Hippocampal formation (tissue), 2 donors: ENCODE data around the gene AFDN.

ENCODE experiments used
- DNase-seq, 2 donors: peaks; one replicate each; lab custom pipeline; 2025; lab: John Stamatoyannopoulos, UW

The AFDN gene, protein sequence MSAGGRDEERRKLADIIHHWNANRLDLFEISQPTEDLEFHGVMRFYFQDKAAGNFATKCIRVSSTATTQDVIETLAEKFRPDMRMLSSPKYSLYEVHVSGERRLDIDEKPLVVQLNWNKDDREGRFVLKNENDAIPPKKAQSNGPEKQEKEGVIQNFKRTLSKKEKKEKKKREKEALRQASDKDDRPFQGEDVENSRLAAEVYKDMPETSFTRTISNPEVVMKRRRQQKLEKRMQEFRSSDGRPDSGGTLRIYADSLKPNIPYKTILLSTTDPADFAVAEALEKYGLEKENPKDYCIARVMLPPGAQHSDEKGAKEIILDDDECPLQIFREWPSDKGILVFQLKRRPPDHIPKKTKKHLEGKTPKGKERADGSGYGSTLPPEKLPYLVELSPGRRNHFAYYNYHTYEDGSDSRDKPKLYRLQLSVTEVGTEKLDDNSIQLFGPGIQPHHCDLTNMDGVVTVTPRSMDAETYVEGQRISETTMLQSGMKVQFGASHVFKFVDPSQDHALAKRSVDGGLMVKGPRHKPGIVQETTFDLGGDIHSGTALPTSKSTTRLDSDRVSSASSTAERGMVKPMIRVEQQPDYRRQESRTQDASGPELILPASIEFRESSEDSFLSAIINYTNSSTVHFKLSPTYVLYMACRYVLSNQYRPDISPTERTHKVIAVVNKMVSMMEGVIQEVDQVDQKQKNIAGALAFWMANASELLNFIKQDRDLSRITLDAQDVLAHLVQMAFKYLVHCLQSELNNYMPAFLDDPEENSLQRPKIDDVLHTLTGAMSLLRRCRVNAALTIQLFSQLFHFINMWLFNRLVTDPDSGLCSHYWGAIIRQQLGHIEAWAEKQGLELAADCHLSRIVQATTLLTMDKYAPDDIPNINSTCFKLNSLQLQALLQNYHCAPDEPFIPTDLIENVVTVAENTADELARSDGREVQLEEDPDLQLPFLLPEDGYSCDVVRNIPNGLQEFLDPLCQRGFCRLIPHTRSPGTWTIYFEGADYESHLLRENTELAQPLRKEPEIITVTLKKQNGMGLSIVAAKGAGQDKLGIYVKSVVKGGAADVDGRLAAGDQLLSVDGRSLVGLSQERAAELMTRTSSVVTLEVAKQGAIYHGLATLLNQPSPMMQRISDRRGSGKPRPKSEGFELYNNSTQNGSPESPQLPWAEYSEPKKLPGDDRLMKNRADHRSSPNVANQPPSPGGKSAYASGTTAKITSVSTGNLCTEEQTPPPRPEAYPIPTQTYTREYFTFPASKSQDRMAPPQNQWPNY (N-terminal part only)

DNA sequence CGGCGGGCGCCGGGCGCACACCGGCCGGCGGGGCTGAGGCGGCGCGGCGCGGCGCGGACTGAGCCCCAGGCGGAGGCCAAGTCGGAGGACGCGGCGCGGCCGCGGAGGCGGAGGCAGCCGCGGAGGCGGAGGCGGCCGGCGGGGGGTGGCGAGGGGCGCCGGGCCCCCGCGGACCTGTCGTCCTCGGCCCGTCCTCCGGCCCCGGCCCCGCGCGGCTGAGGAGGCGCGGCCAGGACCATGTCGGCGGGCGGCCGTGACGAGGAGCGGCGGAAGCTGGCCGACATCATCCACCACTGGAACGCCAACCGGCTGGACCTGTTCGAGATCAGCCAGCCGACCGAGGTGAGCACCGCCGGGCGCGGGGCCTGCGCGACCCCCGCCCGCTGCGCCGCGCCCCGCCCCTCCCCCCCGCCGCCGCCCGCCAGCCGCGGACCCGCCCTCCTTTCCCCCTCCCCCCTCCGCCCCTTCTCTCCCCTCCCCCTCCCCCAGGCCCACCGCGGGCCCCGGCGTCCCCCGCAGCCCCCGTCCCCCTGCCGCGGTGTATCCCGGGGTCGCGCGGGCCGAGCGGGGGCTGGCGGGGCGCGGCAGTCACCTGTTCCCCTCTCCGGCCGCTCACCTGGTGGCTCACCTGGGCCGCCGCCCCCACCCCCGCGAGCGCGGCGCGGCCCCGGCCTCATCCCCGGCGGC, at the start of gene AFDN:
TSS of gene AFDN (plus strand) at position 16 of the 687 bp plus-strand sequence. CDS start at position 238, 222 bp downstream.
- no peak for DNase-seq

DNA sequence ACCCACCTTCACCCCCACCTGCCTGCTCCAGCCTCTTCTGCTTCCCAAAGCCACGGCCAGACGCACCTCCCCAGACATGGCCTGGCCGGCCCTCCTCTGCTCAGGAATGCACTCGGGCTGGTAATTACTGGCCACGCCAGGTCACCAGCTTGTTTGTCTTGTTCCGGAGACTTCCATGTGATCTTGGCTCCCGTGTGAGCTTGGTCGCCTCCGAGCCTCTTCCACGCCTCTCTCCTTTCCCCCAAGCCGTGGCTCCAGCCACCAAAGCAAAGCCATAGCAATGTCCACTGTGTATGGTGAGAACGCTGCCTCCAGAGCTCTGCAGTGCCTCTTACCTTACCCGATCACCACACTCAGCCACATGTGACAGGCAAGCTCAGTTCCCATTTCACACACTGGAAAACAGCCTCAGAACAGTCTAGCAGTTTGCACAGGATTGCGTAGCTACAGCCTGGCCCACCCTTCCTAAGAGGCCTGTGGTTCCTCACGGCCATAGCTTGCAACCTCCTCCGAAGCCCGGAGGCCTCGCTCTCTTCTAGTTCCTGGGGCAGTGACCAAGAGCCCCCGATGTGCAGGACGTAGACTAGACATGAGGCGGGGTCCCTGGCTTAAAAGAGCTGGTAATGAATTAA, 48.1 kb upstream of the AFDN start:
- no peak for DNase-seq

DNA sequence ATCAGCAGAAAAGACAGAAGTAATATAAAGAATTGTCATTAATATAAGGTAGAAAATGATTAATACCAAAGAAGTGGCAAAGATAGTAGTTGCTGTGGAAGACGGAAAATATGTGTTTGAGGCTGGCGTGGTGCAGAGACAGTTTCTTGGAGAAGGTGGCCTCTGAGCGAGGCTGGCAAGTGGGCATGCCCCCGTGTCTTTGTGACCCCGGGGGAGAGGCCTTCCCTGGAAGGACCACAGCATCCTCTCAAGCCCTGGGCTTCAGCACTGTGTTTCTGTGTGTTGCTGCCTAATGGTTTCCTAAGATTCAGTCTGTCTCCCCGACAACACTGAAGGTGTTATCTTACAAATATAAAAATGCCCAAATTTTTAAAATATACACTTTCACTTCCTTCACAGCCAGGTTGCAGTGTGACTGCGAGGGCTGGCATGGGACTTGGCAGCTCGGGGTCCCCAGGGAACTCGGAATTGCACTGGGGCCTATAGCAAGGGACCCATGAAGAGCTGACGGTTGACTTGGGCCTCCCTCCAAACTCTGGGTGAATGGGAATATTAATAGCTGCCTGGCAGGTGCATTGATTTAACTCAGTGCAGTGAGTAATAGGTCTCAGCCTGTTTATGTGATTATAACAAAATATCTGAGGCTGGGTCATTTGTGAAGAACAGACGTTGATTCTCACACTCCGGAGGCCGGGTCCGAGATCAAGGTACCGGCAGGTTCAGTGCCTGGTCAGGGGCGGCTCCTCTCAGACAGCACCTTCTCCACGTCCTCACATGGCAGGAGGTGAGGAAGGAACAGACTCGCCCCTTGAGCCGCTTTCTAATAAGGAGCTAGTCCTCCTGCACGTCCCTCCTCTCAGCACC, 47.4 kb upstream of the AFDN start:
- DNase-seq, result no peak

DNA sequence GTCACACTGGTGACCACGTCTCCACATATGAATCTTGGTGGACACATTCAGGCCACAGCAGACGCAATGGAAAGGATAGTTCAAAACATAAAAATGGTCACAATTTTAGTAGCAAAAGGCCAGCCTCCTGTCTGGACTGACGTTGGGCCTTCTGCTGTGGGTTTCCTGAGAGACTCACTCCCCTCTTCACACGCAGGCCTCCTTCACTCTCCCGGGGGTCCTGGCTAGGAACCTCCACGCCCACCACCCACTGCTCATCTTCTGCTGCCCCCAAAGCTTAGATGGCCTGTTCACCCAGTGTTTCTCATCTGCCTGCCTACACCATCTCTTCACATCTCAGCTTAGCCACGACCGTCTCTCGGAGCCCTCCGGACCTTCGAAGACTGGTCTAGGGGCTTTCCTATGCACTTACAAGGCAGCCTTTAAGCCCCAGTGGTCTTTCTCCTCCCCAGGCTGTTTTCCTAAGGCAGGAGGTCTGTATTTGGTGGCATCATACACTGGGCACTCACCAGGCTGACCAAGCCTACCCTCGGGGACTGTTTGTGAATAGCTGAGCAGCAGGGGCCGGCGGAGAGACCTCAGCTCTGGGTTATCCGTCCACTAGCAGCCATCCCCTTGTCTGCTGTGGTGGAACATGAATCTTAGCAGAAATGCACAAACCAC, 46.6 kb upstream of the AFDN start:
- no peak for DNase-seq

DNA sequence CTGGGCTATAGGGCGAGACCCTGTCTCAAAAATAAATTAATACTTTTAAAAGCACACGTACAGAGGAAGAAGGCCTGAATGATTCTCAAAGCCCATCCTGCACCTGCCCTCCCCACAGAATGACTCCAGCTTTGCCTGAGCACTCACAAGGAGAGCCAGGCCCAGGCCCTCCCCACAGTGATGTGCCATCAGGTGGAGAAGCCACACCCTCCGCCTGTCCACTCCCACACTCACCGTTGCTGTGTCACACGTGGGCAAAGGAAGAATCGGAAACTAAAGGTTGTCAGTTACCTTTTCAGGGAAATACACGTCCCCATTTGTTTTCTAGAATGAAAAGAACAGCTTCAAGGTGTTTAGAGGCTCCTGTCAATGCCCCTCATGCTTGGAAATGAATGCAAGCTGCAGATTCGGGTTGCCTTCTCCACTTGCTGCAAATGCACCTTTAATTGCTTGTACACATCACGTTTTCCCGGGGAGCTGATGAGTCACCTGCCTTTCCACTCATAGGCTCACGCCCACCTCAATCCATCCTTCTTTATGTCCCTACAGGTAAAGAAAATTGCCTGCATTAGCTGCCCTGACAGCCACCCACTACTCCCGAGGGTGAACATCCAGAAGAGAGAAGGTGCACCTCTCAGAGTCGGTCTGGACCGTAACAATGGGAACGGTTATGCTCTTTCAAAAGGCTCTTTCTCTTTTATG, 45.5 kb upstream of the AFDN start:
- DNase-seq, result no peak

DNA sequence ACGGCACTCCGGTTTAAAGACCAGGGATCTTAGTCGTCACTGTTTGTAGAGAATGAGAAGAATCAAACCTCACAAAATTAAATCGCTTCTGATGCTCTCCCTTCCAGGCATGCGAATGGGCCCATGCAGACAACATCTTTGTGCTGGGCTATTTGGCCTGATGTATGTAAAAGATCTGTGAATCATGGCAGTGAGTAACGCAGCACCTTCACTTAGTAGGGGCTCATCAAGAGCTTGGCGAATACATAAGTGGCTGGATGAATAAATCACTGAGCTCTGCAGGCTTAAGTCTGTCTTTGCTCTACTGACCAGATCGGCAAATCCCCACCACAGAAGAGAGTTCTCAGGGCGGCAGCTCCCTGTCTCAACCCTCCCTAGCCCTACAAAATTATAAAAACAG, 44.8 kb upstream of the AFDN start:
- no peak for DNase-seq

DNA sequence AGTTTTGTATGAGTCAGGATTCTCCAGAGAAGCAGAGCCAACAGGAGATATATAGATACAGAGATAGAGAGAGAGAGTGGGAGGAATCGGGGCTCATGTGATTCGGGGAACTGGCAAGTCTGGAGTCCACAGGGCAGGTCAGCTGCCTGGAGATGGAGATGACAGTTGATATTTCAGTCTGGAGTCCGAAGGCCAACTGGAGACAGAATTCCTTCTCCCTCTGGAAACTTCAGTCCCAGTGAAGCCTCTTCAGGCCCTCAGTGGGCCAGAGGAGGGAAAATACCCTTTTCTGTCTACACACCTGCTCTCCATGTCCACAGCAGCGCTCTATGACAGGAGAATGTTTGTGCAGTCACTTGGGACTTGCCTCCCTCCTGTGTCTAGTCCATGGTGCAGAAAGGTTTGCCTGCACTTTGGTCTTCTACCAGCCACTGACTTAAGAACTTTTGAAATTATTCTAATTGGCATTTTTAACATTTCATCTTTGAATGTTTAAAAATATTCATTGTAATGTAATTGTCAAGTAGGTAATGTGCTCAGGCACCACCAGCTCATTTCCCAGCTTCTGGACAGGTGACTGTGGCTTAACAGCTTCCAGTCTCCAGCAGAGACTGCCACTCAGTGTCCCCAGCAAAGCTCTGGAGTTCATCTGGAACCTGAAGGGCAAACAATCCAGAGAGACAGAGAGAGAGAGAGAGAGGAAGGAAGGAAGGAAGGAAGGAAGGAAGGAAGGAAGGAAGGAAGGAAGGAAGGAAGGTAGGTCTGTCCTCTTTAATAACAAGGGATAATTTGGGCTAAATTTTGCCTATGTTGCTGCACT, 43.8 kb upstream of the AFDN start:
- no peak for DNase-seq

DNA sequence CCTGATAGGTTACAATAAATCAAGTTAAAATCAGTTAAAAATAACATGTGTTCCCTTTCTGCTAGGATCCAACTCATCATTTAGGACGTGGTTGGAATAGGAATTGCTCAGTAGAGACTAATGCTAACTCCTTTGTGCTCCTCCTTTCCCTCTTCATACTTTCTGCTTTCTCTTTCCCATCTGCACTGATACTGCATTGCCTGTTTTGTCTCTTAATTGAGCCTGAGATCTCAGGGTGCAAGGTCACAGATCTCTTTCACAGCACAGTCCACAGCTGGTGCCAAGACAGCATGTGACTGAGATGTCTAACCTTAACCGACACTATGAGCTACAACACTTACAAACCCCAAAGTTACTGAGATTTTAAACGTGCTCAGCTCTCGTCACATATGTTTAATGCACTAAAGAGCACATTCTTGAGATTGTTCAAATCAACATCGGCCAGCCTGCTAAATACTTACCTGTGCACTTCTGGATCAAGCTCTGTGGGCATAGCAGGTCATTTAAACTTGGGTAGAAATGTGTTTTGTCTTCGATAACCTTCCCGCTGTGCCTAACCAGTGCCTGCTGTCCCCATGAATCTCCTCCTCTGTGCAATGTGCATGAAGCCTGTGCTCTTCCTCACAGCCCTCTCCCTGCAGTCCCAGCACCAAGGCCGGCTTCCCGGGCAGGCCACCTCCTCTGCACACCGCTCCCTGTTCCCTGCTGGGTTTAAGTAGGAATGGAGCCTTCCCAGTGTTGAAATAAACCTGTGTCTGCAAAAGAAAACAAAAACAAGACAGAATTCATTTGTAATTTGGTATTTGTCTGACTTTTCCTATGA, 39.6 kb upstream of the AFDN start:
- no peak for DNase-seq

DNA sequence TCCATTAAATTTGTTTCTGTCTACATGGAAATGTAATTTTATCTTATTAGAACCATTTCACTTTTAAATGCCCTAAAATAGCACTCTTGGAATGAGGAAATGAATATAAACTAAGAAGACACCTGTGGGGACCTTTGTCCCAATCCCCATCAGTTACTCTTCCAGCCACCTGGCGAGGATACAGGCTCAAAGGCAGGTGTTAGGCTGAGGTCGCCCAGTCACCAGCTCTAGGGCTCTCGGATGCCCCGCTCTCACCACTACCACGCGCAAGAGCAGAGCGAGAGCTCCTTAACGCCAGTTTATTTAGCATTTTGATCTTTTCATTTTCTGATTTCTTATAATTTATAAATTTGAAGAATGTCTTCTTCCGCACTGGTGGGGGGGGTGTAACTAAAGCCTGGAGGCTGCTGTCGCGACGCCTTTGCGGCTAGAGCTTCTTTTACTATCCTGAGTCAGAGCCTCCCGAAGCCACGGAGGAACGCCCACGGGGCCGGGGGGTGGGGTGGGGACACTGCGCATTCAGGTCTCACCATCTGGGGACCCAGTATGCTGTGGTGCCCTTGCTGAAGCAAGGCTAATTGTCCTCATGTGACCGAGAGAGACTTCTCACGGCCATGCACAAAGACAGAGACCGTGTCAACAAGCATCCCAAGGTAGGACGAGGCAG, 38.7 kb upstream of the AFDN start:
- DNase-seq, result no peak

DNA sequence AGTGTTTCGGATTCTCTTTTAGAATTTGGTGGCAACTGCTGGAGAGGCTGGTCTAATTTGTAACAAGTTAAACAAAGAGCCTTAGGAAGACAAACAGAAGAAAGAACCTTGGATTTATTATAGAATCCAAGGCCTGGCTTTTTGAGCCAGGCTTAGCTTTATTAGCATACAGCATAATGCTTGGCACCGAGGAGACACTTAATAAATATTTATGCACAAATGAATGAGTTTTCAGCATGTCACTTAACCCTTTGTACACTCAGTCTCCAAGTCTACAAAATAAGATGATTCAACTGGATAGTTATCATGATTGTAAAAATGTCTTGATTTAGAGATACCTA, 38.2 kb upstream of the AFDN start:
- DNase-seq, result no peak

DNA sequence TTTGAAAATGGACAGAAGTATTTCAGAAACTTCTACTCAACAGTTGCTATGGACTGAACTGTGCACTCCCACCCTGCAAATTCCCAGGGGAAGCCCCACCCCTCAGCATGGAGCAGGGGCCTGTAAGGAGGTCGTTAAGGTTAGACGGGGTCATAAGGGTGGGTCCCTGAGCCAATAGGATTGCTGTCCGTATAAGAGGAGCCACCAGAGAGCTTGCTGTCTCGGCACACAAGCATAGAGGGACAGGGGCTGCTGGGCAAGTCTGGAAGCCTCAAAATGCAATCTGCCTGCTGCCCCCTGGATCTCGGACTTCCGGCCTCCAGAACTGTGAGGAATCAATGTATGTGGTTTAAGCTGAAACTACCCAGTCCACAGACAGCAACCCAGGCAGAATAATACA, 37.4 kb upstream of the AFDN start:
- DNase-seq, result no peak

DNA sequence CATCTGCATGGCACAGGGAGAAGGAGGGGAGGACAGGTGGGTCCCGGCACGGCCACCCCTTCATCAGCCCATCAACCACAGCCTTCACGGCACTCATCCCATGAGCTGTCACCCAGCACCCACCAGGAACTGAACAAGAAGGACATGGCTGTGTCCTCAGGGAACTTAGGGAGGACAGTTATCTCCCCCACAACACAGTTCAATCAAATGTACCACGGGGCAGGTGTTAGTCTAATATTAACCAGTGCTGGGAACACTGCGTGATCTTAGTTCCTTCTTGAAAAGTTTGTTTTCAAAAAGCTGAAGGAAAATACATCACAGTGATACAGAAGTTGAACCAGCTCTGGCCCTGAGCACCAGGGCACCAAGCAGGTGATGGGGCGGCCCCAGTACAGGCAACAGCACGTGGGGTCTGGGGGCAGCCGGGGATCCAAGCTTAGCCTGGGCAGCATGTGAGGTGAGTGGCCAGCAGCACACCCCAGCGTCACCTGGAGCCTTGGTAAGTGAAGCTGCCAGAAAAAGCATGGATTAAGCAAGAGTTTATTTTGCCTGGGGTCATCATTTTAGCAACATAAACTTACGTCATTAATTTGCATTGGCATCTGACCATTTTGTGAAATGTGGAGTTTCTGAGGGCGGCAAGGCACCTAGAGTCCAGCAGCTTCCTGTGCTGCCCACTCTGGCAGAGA, 35.5 kb upstream of the AFDN start:
- DNase-seq, result no peak

DNA sequence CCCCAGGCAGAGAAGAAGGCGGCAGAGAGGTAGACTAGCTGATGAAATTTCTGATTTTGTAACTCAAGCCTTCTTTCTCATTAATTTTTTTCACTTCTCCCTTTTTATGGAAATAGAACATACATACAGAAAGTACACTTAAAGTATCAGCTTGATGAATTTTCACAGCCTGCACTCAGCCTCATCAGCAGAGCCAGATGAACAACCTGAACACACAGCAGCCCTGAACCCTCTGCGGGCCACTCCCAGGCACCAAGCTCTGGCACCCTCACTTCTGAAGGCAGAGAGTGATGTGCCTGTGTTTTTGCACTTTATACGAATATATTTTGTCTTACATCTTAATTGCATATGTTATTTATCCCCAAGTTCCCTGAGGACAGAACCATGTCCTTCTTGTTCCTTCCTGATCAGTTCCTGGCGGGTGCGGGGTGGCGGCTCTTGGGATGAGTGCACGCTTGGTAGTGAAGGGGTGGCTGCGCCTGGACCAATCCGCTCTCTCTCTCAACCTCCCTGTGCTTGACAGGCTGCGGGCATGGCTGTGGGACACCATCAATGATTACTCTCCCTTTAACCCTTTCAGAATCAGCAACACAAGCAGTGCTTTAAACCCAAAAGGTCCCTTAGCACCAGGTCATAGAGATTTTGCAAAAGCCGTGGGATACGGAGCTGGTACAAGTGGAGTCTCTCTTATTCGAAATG, 34.8 kb upstream of the AFDN start:
- no peak for DNase-seq

DNA sequence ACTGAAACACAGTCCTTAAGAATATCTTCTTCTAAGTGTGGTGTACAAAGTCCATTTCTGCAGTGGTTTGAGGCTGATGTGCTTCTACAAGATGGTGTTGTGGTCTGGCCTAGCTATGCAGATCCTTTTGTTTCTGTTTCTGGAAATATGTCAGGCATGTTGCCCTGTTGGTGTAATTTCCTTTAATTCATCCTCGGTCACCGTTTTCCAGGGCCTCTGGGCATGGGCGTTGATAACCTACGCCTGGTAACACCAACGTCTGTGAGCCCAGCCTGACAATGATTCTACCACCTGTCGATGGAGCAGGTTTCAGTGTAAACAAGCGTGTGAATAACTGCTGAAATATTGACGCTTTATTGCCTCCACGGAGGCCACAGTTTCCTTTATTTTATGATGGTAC, 33.3 kb upstream of the AFDN start:
- DNase-seq, result no peak
